H1 (cell line): ENCODE measurements around the gene RNF215. TPM values are rescaled to one million over a fixed set of nuclear protein-coding genes. Genes with fewer than 3 reads are reported as not detected.

Experiments used
- BACH1 ChIP-seq: IDR thresholded peaks from 2 replicates; pipeline ENCODE4 v1.6.1; 2012; ENCODE audit warnings: low read length, improper control_type of control experiment
- CHD7 ChIP-seq: fragments of 300-600 bp; sonication (generic); IDR thresholded peaks from 2 replicates; pipeline ENCODE4 v1.7.1; 2012; ENCODE audit warnings: low read length, moderate library complexity, mild to moderate bottlenecking, inconsistent platforms; ENCODE audit not compliant: insufficient replicate concordance
- RNF2 ChIP-seq: fragments of 200-900, 300-1000 bp; sonication (generic); IDR thresholded peaks from 2 replicates; pipeline ENCODE4 v1.7.1; 2016; ENCODE audit warnings: borderline replicate concordance, low read depth, mild to moderate bottlenecking, antibody characterized with exemption, low read length; ENCODE audit not compliant: poor library complexity, severe bottlenecking; ENCODE audit errors: missing control alignments
- SP2 ChIP-seq: IDR thresholded peaks from 2 replicates; pipeline ENCODE4 v1.6.1; 2012; ENCODE audit warnings: mild to moderate bottlenecking, low read length, inconsistent platforms
- SP4 ChIP-seq: IDR thresholded peaks from 2 replicates; pipeline ENCODE4 v1.6.1; 2012; ENCODE audit warnings: low read length, inconsistent platforms
- USF2 ChIP-seq: IDR thresholded peaks from 2 replicates; pipeline ENCODE4 v1.6.1; 2011; ENCODE audit warnings: low read length, improper control_type of control experiment
- ZNF274 ChIP-seq: IDR thresholded peaks from 2 replicates; pipeline ENCODE4 v1.7.0; 2012; ENCODE audit warnings: low read length, borderline replicate concordance; ENCODE audit errors: extremely low read depth
- polyA plus RNA-seq, 7 experiments: library from polyadenylated mRNA; depleted of rRNA in 3 of 7; stranded (reverse) in 5 of 7; unstranded in 2 of 7; fragments of >200 nt in 5 of 7; fragments of 200-250 nt in 2 of 7; gene quantifications; 1 replicate in 5 of 7; 2 replicates in 1 of 7; 4 replicates in 1 of 7; pipeline versions ENCODE4 v1.2.1 to v1.2.3, GENCODE V29; 2011 to 2013; ENCODE audit warnings: missing spikeins in 2 of 7, mixed read lengths in 2 of 7
- total RNA-seq: library from RNA; stranded (reverse); fragmentation: NEBNext Ultra II Directional; extraction: Animal tissue kit (Norgen Biotek cat#: 25700); gene quantifications from 2 replicates; pipeline ENCODE4 v1.2.1, GENCODE V29; 2021

RNF215 gene
- total and polyA plus RNA-seq, 2 of the 8 experiments (the other 6 are each of a cell fraction or from before 2014, with no cell fraction given), result 13.1 to 19.0 TPM

GRCh38 chr22:30424534-30425326 lies 37.5 kb upstream of the RNF215 start (continued):
- TF ChIP-seq SP2 (no peak), RNF2 (no peak), BACH1 (no peak), CHD7 (no peak), USF2 (no peak), SP4 (no peak), ZNF274 (no peak)
